Limb (tissue), 2 donors: ENCODE results near the gene NHLH2.

Experiments
- DNase-seq, 2 donors: peaks; one replicate each; pipeline ENCODE4 v3.0.0-alpha.2; 2016; ENCODE audit errors: extremely low spot score in 2 of 2

Gene NHLH2

DNA sequence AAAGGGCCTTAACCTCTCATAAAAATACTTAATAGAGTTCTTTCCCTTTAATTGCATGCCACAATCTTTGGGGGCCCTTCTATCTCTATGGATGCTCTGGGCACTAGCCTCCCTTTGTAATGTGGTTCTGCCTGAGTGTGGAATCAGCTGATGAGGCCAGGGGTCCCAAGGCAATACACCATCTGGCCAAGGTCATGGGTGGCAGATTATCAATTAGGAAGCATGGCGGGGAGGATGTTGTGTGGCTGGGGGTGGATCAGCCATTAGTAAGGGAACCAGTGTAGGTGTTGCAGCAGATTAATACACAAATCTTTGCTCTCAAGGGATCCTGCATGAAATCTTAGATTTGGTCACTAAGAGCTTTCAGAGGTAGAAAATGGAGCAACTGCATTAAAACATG is 35.3 kb downstream of the NHLH2 start:
- DNase-seq: no peak

DNA sequence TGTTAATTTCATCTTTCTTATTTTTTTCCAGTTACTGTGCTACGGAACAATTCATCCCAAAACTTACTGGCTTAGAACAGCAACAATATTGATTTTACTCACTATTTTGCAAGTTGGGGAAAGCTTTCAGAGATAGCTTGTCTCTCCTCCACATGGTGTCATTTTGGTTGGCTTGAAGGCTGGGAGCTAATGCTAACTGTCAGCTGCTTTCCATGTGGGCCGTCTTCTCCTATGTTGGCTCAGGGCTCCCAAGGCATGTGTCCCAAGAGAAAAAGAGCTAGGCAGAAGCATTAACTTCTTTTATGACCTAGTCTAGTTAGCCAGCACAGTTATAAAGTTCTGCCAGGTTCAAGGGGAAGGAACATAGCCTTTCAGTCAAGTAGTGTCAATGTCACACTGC is 38.5 kb downstream of the NHLH2 start:
- DNase-seq: no peak

DNA sequence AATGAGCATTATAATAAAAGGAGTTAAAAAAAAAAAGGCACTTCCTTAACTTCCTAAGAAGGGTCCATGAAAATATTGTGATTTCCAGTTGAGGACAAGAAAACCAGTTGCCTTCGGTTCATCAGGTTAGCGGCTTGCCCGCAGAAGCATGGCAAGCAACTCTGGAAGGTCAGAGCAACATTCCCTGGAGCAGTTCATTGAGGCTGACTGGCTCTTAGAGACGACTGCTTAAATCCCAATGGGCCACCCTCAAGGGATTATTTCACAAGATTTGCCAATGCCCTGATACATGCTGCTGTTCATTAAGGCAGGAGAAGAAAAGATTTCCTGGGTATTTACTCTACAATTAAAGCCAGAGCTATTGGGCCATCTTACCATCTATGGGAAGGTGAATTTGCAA is 43.4 kb downstream of the NHLH2 start:
- no peak for DNase-seq

DNA sequence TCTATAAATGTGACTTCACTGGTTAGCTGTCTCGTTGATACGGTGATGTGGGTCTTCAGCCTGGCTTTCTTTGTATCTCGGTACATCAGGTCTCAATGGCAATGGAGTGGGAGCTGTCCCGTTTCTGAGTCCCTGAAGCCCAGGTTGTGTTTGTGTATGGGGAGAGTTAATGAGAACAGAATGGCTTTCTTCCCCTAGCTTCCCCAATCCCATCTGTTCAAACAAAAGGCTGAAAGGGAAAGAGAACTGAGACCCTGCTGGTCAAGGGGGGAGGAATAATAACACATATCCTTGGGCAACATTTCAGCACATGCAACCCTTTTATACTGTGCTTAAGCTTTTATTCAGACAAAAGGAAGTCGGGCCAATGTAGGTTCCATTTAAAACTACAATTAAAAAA is 44.0 kb downstream of the NHLH2 start:
- DNase-seq: no peak

DNA sequence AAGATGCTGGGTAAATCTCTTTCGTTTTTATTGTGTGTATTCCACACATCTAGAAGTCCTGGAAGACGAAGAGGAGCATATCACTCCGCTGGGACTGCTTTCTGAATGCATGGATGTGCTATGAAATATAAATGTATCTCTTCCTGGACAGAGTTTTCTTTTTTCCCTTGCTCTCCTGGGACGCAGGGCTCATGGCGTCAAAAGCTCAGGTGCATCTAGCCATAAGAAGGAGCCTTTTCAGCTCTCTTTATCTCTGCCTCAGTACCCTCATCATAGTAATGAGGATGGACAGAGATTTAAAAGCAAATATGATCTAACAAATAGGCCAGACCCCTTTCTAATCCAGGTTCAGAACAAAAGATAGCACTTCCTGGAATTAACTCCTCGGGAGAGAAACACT is 44.9 kb downstream of the NHLH2 start:
- DNase-seq: no peak

DNA sequence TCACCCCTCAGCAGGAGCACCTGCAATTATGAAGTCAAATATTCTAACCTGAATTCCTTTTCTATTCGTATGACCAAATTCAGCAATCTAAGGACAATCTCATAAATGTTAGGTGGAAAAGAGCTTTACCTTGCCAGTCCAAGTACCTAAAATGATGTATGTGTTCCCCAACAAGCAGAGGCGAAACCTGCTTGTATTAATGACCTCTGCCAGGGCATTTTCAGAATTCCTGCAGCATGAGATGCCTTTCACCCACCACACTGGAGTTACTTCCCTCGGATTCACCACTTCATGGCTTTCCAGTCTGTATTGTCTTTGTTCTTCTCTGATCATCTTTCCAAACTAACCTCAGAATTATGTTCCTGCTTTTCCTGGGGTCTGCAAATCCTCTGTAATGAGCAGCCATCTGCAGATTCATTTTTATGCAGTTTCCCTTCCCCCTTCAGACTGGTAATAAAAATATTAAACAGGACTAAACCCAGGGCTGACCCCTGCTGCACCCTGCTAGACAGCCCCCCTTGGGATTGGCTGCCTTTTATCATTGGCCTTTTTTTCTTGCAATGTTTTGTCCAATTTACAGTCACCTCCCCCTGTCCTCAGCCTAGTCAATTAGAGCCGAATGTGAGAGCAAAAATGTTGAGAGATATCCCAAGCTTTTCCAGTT is 45.8 kb downstream of the NHLH2 start:
- DNase-seq: no peak

DNA sequence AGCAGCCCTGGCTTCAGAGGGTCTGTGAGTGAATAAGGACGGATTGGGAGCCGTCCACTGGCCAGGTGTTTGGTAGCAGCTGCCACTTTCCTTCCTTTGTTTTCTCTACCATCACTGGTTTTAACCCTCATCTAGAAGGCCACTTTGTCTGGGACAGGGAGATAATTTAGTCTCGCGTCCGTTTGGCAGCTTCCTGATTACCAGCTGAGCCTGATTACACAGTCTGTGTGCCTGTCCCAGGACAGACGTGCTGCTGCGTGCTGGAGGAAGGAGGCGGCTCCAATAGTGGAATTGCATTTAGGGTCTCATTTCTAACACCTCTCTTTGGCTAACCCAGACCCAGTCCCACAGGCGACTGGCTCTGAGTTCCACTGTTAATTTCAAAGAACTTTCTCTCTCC is 47.8 kb downstream of the NHLH2 start:
- no peak for DNase-seq

DNA sequence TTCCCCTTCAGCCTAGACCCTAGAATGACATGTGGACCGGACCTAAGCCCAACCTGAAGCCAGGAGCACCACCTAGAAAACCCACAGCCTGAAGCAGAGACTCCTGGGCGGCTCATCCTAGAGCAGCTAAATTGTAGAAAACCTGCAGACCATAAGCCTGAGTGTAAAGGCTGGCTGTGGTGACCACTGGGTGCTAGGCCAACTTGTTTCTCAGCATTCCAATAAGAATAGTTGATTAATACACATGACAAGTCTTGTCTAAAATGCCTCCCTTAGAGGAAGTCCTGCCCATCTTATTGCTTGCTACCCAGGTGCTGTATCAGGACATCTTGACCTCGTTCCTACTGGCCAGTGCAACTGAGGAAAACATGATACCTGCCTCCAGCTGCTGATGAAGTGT is 49.1 kb downstream of the NHLH2 start:
- DNase-seq: no peak

DNA sequence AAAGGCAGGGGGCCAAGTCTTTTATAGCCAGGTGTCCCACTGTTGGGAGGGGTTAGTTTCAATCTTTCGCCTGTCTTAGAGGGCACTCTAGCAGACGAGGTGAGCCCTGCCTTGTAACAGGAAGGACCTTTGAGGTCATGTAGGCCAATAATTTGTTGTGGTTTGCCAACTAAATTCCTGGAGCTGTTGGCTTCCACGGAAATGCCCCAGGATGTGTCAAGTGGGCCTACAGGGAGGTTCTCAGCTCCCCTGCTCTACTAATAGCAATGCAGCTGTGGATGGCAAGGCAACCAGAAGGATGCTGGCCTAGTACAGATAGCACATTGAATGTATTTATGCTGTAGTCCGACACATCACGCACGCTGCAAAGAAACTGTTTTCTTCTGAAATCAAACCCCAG is 50.1 kb downstream of the NHLH2 start:
- no peak for DNase-seq

DNA sequence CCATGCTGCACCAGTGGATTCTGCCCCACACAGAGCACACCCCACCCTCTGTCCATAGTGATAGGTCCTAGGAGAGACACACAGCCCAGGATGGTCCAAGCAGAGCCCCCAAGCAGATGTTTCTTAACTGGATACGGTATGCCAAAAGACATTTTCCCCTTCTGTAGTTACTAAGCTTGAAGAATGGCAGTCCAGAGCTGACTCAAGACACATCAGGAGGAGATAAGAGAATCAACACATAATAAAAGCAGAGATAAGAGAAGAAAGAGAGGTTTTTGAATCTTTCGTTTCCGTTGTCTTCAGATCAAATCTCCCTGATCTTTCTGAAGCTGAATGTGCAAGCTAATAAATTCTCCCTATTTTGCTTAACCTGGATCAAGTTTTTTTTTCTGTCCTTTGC is 50.6 kb downstream of the NHLH2 start:
- no peak for DNase-seq
